DND-41 (cell line): Measurements from ENCODE around the gene GREB1L.

Source experiments
- CTCF ChIP-seq: IDR thresholded peaks from 2 replicates; pipeline ENCODE4 v1.5.1; 2012; ENCODE audit warnings: borderline replicate concordance, low read length, moderate library complexity, mild to moderate bottlenecking; ENCODE audit not compliant: poor library complexity, severe bottlenecking; ENCODE audit errors: extremely low read depth
- EZH2 ChIP-seq: IDR thresholded peaks from 3 replicates; pipeline ENCODE4 v1.6.1; 2012; ENCODE audit warnings: borderline replicate concordance, low read depth, mild to moderate bottlenecking, moderate library complexity, low read length, inconsistent platforms; ENCODE audit not compliant: severe bottlenecking

GRCh38 chr18:21472741-21473140 is 230.7 kb downstream of the GREB1L start:
- no peak for TF ChIP-seq CTCF
- no peak for TF ChIP-seq EZH2
